HL-60 (cell line): ENCODE data around the gene RERE.

Source experiments
- DNase-seq, 2 experiments: peaks; one replicate each; pipeline ENCODE4 v3.0.0-alpha.2; 2010 to 2020; ENCODE audit warnings: low read depth in 1 of 2, low spot score in 1 of 2
- H3K27ac ChIP-seq: fragments of 250-450 bp; sonication (Bioruptor Pico); replicated peaks from 2 replicates; pipeline ENCODE4 v1.5.1; 2020; ENCODE audit warnings: mild to moderate bottlenecking, moderate library complexity
- H3K27me3 ChIP-seq: fragments of 250-450 bp; sonication (Bioruptor Pico); 2 replicates; pipeline ENCODE4 v1.5.1; 2021; ENCODE audit warnings: mild to moderate bottlenecking, moderate library complexity; ENCODE audit not compliant: insufficient read depth, poor library complexity, severe bottlenecking
- H3K4me3 ChIP-seq: replicated peaks from 2 replicates; pipeline ENCODE4 v1.5.1; 2011; ENCODE audit warnings: mild to moderate bottlenecking, control low read depth, low read length; ENCODE audit not compliant: insufficient read depth
- CTCF ChIP-seq: IDR thresholded peaks from one replicate; pipeline ENCODE4 v1.5.1; 2011; ENCODE audit warnings: low read length, control low read depth, inconsistent platforms; ENCODE audit not compliant: insufficient read depth
- GABPA ChIP-seq: IDR thresholded peaks from 2 replicates; pipeline ENCODE4 v1.6.1; 2012; ENCODE audit warnings: low read depth
- POLR2AphosphoS5 ChIP-seq: IDR thresholded peaks from 2 replicates; pipeline ENCODE4 v1.6.1; 2012; ENCODE audit warnings: low read depth
- REST ChIP-seq: IDR thresholded peaks from 2 replicates; pipeline ENCODE4 v1.6.1; 2012; ENCODE audit warnings: low read depth; ENCODE audit not compliant: insufficient replicate concordance
- SPI1 ChIP-seq: IDR thresholded peaks from 2 replicates; pipeline ENCODE4 v1.6.1; 2012; ENCODE audit warnings: low read depth, mild to moderate bottlenecking, borderline replicate concordance

The RERE gene

GRCh38 chr1:8368956-8369639 is 448.3 kb downstream of the RERE start:
- H3K27ac ChIP-seq = no peak overlapping the region
- TF ChIP-seq CTCF = no peak
- TF ChIP-seq POLR2AphosphoS5 = no peak
- no peak for TF ChIP-seq REST
- TF ChIP-seq SPI1 = no peak
- TF ChIP-seq GABPA = no peak
- no peak for DNase-seq
- no peaks in the 10 kb centered on the region for H3K27me3 ChIP-seq
- no peak overlapping the region for H3K4me3 ChIP-seq

- Histone ChIP-seq H3K4me3 (no peak overlapping the region), H3K27me3 (no peaks in the 10 kb centered on the region), H3K27ac (no peak overlapping the region)
- TF ChIP-seq REST = no peak
- no peak for TF ChIP-seq GABPA
- no peak for TF ChIP-seq POLR2AphosphoS5
- no peak for TF ChIP-seq SPI1
- no peak for TF ChIP-seq CTCF
- no peak for DNase-seq
Measured at GRCh38 chr1:8367571-8368194, 449.8 kb downstream of the RERE start.

- Histone ChIP-seq H3K27ac (no peak overlapping the region), H3K27me3 (no peaks in the 10 kb centered on the region), H3K4me3 (no peak overlapping the region)
- no peak for DNase-seq
- TF ChIP-seq SPI1 (no peak), POLR2AphosphoS5 (no peak), GABPA (no peak), CTCF (no peak)
Measured at GRCh38 chr1:8365661-8366362, 451.6 kb downstream of the RERE start.
